SK-N-SH treated with all-trans-retinoic acid at 6 μM for 48 hours (cell line): ENCODE data around the gene KIF18B.

Experiments used
- ATAC-seq: fragments of 200-7000 bp; cut with Tn5 transposase; 3 replicates; pipeline ENCODE4 v1.9.1; 2020; ENCODE audit warnings: mild to moderate bottlenecking, moderate library complexity
- ARNTL ChIP-seq: fragments of 450-650 bp; formaldehyde crosslinking; IDR thresholded peaks from 2 replicates; pipeline ENCODE4 v1.5.0; 2020; ENCODE audit warnings: low read depth, mild to moderate bottlenecking, moderate library complexity, borderline replicate concordance
- BACH2 ChIP-seq: fragments of 250-450 bp; sonication (Bioruptor Pico); IDR thresholded peaks from 2 replicates; pipeline ENCODE4 v1.9.0; 2021; ENCODE audit warnings: mild to moderate bottlenecking, borderline replicate concordance
- CSDC2 ChIP-seq: fragments of 250-450 bp; sonication (Bioruptor Pico); IDR thresholded peaks from 2 replicates; pipeline ENCODE4 v1.5.0; 2020; ENCODE audit warnings: mild to moderate bottlenecking, moderate library complexity
- ESRRG ChIP-seq: fragments of 250-450 bp; sonication (Bioruptor Pico); IDR thresholded peaks from 2 replicates; pipeline ENCODE4 v1.6.1; 2021; ENCODE audit warnings: mild to moderate bottlenecking
- GLIS3 ChIP-seq: fragments of 250-450 bp; sonication (Bioruptor Pico); IDR thresholded peaks from 2 replicates; pipeline ENCODE4 v1.5.0; 2020; ENCODE audit warnings: mild to moderate bottlenecking, moderate library complexity
- OSR1 ChIP-seq: fragments of 250-450 bp; sonication (Bioruptor Pico); IDR thresholded peaks from 2 replicates; pipeline ENCODE4 v1.8.0; 2022; ENCODE audit warnings: moderate library complexity, mild to moderate bottlenecking, inconsistent platforms
- PPARA ChIP-seq: fragments of 250-450 bp; sonication (Bioruptor Pico); IDR thresholded peaks from 2 replicates; pipeline ENCODE4 v1.5.0; 2020; ENCODE audit warnings: mild to moderate bottlenecking, borderline replicate concordance
- RARB ChIP-seq: fragments of 250-450 bp; sonication (Bioruptor Pico); IDR thresholded peaks from 2 replicates; pipeline ENCODE4 v1.8.0; 2021; ENCODE audit warnings: mild to moderate bottlenecking, moderate library complexity
- SNAI2 ChIP-seq: fragments of 250-450 bp; sonication (Bioruptor Pico); IDR thresholded peaks from 2 replicates; pipeline ENCODE4 v1.5.0; 2020; ENCODE audit warnings: mild to moderate bottlenecking, moderate library complexity
- TCF4 ChIP-seq: fragments of 250-450 bp; sonication (Bioruptor Pico); IDR thresholded peaks from 2 replicates; pipeline ENCODE4 v1.8.0; 2021; ENCODE audit warnings: mild to moderate bottlenecking, moderate library complexity, borderline replicate concordance
- TOX ChIP-seq: fragments of 250-450 bp; sonication (Bioruptor Pico); IDR thresholded peaks from 2 replicates; pipeline ENCODE4 v1.8.0; 2021; ENCODE audit warnings: mild to moderate bottlenecking, moderate library complexity, borderline replicate concordance
- ZC3H10 ChIP-seq: fragments of 250-450 bp; sonication (Bioruptor Pico); IDR thresholded peaks from 2 replicates; pipeline ENCODE4 v1.5.1; 2021; ENCODE audit warnings: mild to moderate bottlenecking, moderate library complexity
- ZFP3 ChIP-seq: fragments of 250-450 bp; sonication (Bioruptor Pico); IDR thresholded peaks from 2 replicates; pipeline ENCODE4 v1.5.0; 2020; ENCODE audit warnings: mild to moderate bottlenecking, moderate library complexity
- ZFP30 ChIP-seq: fragments of 450-650 bp; formaldehyde crosslinking; IDR thresholded peaks from 2 replicates; pipeline ENCODE4 v1.5.0; 2022; ENCODE audit warnings: mild to moderate bottlenecking, moderate library complexity
- ZNF565 ChIP-seq: fragments of 450-650 bp; formaldehyde crosslinking; conservative IDR thresholded peaks from 2 replicates; pipeline ENCODE4 v1.5.0; 2020; ENCODE audit warnings: low read depth, mild to moderate bottlenecking, moderate library complexity
- ZNF70 ChIP-seq: fragments of 450-650 bp; formaldehyde crosslinking; IDR thresholded peaks from 2 replicates; pipeline ENCODE4 v1.5.0; 2020; ENCODE audit warnings: mild to moderate bottlenecking, moderate library complexity
- ZNF8 ChIP-seq: fragments of 450-650 bp; formaldehyde crosslinking; IDR thresholded peaks from 2 replicates; pipeline ENCODE4 v1.5.0; 2020; ENCODE audit warnings: mild to moderate bottlenecking, moderate library complexity
- TF ChIP-seq, protein P1 (sequence below): fragments of 250-450 bp; sonication (Bioruptor Pico); IDR thresholded peaks from 2 replicates; pipeline ENCODE4 v1.5.1; 2020; ENCODE audit warnings: low read depth, mild to moderate bottlenecking, moderate library complexity
- TF ChIP-seq, protein P2 (sequence below): fragments of 250-450 bp; sonication (Bioruptor Pico); IDR thresholded peaks from 2 replicates; pipeline ENCODE4 v1.5.1; 2021; ENCODE audit warnings: mild to moderate bottlenecking, moderate library complexity
- TF ChIP-seq, protein P3 (sequence below): fragments of 250-450 bp; sonication (Bioruptor Pico); IDR thresholded peaks from 2 replicates; pipeline ENCODE4 v1.8.0; 2021; ENCODE audit warnings: low read depth, mild to moderate bottlenecking, moderate library complexity, borderline replicate concordance

Gene KIF18B

DNA sequence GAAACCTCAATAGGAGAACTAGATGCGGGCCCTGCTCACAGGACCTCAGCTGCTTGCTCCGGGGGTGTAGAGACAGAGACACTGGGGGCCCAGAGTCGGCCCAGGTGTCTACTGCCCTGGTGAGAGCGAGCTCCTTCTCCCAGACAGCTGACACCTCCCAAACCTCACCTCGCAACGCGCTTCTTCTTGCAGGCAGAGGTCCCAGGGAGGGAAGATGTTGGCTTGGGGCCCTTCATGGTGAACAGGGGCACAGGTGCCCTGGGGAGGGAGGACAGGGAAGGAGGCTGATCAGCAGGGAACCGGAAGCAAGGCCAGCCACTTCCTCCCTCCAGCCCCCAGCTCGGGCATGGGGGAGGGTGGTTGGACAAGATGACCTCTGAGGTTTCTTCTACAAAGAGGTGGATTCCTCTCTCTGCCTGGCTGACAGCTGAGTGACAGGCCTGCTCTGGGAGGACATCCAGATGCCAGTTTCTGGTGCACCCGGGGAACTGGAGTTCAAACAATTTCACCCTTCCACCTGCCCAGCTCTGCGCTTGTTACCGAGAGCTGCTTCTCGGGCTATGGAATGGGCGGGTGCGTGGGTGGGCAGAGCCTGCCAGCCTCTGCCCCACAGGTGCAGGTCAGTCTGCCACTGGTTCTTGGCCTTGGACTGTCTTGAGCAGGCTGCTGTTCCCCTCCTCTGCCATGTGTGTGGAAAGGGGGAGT is 20.6 kb downstream of the KIF18B start (continued):
- TF ChIP-seq ZNF8: no peak
- no peak for TF ChIP-seq BACH2 (CRISPR knock-in tag)
- no peak for TF ChIP-seq ARNTL (CRISPR knock-in tag)

DNA sequence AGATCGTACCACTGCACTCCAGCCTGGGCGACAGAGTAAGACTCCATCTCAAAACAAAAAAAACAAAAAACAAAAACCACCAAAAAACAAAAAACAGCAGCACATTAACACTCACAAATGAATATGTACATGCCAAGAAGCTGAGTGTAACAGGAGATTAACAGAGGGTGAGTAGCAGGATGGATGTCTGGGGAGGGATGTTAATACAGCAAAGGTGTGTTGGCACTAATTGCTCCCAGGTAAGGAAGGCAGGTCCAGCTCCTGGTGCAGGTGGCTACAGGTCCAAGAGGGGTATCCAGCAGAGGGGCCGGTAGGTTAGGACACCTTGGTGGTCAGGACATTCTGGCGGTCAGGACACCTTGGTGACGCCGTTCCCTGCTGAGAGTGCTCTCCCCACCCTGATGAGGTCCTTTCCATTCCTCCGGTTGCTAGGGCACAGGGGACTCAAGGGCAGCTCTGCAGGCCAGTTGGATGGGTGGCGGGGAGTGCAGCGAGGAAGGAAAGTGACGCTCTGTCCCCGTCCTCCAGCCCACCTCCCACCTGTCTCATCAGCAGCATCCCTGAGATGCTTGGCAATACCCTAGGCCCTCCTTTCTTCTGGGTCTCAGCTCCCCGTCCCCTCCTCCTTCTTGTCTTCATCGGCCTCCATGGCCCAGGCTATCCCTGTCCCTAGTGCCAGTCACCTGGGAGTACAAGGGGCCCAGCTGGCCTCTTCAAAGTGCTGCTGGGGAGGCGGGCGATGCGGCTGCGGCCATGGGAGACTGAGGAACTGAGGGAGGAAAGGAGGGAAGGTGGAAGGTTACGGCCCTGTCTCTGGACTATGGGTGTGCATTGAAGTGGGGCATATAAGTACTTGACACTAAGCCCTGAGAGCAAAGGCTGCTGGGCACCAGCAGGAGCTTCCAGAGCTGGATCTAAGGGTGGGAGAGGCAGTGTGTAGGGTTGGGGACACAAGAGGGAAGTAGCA is 21.6 kb downstream of the KIF18B start:
- no peak for ATAC-seq

DNA sequence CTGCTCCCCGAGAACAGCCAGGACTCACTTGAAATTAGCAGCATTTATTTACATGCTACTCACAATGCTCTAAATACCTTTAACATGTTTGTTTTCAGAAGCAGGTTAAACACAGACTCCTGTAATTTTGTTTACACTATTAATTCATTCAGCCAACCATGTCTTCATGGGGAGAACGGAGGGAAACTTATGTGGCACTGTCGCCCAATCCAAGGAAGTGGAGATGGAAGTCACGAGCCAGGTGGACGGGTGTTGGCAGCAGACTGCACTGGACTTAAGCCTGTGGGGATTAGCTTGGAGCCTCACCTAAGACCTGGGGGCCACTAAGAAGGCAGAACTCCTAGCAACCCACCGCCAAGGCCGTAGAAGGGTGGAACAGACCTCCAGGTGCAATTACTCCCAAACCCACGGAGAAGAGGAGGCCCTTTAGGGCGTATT is 23.4 kb downstream of the KIF18B start:
- no peak for ATAC-seq
- no peak for TF ChIP-seq PPARA (CRISPR knock-in tag)
- TF ChIP-seq OSR1 (CRISPR knock-in tag): no peak
- TF ChIP-seq GLIS3 (CRISPR knock-in tag): no peak
- TF ChIP-seq ZNF8: no peak
- TF ChIP-seq BACH2 (CRISPR knock-in tag): no peak
- no peak for TF ChIP-seq CSDC2
- no peak for TF ChIP-seq ESRRG (CRISPR knock-in tag)
- no peak for TF ChIP-seq ARNTL (CRISPR knock-in tag)
- TF ChIP-seq TOX (CRISPR knock-in tag): no peak
- TF ChIP-seq ZFP3: no peak
- TF ChIP-seq, protein P1, sequence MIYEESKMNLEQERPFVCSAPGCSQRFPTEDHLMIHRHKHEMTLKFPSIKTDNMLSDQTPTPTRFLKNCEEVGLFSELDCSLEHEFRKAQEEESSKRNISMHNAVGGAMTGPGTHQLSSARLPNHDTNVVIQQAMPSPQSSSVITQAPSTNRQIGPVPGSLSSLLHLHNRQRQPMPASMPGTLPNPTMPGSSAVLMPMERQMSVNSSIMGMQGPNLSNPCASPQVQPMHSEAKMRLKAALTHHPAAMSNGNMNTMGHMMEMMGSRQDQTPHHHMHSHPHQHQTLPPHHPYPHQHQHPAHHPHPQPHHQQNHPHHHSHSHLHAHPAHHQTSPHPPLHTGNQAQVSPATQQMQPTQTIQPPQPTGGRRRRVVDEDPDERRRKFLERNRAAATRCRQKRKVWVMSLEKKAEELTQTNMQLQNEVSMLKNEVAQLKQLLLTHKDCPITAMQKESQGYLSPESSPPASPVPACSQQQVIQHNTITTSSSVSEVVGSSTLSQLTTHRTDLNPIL (CRISPR knock-in tag): no peak
- TF ChIP-seq, protein P2, sequence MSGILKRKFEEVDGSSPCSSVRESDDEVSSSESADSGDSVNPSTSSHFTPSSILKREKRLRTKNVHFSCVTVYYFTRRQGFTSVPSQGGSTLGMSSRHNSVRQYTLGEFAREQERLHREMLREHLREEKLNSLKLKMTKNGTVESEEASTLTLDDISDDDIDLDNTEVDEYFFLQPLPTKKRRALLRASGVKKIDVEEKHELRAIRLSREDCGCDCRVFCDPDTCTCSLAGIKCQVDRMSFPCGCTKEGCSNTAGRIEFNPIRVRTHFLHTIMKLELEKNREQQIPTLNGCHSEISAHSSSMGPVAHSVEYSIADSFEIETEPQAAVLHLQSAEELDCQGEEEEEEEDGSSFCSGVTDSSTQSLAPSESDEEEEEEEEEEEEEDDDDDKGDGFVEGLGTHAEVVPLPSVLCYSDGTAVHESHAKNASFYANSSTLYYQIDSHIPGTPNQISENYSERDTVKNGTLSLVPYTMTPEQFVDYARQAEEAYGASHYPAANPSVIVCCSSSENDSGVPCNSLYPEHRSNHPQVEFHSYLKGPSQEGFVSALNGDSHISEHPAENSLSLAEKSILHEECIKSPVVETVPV (CRISPR knock-in tag): no peak

More for the DNA sequence above, 21.6 kb downstream of the KIF18B start:
- TF ChIP-seq ZNF8: no peak
- no peak for TF ChIP-seq ZNF70 (CRISPR knock-in tag)
- TF ChIP-seq ARNTL (CRISPR knock-in tag): no peak
- TF ChIP-seq RARB (CRISPR knock-in tag): no peak
- no peak for TF ChIP-seq CSDC2
- TF ChIP-seq ZFP3: no peak
- TF ChIP-seq ZC3H10 (CRISPR knock-in tag): no peak
- TF ChIP-seq PPARA (CRISPR knock-in tag): no peak
- TF ChIP-seq TOX (CRISPR knock-in tag): no peak
- no peak for TF ChIP-seq ZNF565 (CRISPR knock-in tag)
- TF ChIP-seq GLIS3 (CRISPR knock-in tag): no peak
- TF ChIP-seq, all 23 proteins: peak for 0

DNA sequence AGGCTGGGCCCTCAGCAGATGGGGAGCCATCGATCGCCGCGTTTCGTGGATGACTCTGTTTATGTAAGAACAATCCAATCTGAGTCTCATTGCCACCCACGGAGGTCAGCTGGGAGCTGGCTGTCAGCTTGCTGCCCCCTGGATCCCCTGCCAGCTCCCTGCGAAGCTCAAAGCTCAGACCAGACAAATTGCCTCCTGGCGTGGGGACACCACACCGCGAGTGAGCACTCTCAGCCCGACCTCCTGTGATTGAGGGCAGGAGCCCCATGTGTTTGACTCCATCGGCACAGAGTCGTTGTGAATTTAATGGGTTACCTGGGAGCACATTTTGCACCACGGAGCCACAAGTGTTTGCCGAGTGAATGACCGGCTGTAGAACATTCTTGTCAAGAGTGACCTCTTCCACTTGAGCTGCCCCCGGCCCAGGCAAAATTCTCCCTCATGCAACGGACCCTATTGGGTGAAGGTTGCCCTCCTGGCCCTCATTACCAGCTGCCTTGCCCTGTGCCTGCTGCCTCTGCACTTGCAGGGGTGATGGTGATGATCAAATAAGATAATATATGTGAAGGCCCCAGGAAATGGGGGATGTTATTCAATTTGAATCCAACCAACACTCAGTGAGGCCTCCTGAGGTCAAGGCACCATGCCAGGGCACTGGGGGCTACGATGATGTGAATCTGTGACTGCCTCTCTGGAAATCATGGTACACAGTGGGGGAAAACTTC is 24.7 kb downstream of the KIF18B start:
- TF ChIP-seq, protein P1 (CRISPR knock-in tag): no peak
- no peak for TF ChIP-seq ZFP30 (CRISPR knock-in tag)
- TF ChIP-seq ARNTL (CRISPR knock-in tag): no peak
- no peak for TF ChIP-seq PPARA (CRISPR knock-in tag)
- TF ChIP-seq ZC3H10 (CRISPR knock-in tag): no peak
- TF ChIP-seq TOX (CRISPR knock-in tag): no peak
- no peak for TF ChIP-seq BACH2 (CRISPR knock-in tag)
- no peak for TF ChIP-seq CSDC2
- no peak for ATAC-seq

DNA sequence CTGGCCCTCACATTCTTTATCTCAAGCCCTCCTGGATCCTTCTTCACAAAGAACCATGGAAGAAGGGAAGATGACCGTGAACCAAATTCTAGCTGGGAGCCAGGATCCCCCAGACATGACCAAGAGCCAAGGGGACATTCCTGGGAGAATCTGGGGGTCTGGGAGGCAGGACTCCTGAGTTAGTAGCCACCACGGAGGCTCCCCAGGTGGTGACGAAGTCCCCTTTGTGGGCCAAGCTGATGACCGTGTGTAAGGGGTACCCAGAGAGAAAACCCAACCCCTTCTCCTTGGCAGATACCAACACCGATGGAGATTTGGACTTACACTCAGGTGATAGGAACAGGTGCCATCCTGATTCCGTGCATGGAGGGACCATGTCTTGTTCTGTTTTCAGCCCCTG is 25.4 kb downstream of the KIF18B start:
- ATAC-seq: no peak
- TF ChIP-seq ESRRG (CRISPR knock-in tag) (no peak), ZFP30 (CRISPR knock-in tag) (no peak), ARNTL (CRISPR knock-in tag) (no peak), ZNF565 (CRISPR knock-in tag) (no peak), SNAI2 (no peak), RARB (CRISPR knock-in tag) (no peak), TCF4 (CRISPR knock-in tag) (no peak), TOX (CRISPR knock-in tag) (no peak), ZFP3 (no peak)
- TF ChIP-seq, protein P2 (CRISPR knock-in tag): no peak
- TF ChIP-seq, protein P3, sequence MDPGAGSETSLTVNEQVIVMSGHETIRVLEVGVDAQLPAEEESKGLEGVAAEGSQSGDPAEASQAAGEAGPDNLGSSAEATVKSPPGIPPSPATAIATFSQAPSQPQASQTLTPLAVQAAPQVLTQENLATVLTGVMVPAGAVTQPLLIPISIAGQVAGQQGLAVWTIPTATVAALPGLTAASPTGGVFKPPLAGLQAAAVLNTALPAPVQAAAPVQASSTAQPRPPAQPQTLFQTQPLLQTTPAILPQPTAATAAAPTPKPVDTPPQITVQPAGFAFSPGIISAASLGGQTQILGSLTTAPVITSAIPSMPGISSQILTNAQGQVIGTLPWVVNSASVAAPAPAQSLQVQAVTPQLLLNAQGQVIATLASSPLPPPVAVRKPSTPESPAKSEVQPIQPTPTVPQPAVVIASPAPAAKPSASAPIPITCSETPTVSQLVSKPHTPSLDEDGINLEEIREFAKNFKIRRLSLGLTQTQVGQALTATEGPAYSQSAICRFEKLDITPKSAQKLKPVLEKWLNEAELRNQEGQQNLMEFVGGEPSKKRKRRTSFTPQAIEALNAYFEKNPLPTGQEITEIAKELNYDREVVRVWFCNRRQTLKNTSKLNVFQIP: no peak
